Camera-type eye (tissue), 1 donor: Measurements from ENCODE around the gene SLC35E4. TPM values are rescaled to one million over a fixed set of nuclear protein-coding genes. Genes with fewer than 3 reads are reported as not detected.

ENCODE experiments used
- total RNA-seq: library from RNA; depleted of rRNA; stranded (reverse); fragments of >200 nt; gene quantifications from one replicate; pipeline ENCODE4 v1.2.3, GENCODE V29; 2014

The SLC35E4 gene
- 8.8 TPM for total RNA-seq

GRCh38 chr22:30635273-30636225 is at the start of gene SLC35E4:
SLC35E4 (plus strand) TSS chr22:30635781; CDS start chr22:30636451, 670 bp downstream.

GRCh38 chr22:30591588-30592359 is 43.8 kb upstream of the SLC35E4 start, which contains the start of gene PES1:
PES1 (minus strand) TSS chr22:30591910; CDS start chr22:30591833, 77 bp downstream.

GRCh38 chr22:30606455-30607299 is 28.9 kb upstream of the SLC35E4 start, which contains the start of gene TCN2:
TCN2 (plus strand) TSS chr22:30607174; CDS start chr22:30607332, 158 bp downstream.

DNA sequence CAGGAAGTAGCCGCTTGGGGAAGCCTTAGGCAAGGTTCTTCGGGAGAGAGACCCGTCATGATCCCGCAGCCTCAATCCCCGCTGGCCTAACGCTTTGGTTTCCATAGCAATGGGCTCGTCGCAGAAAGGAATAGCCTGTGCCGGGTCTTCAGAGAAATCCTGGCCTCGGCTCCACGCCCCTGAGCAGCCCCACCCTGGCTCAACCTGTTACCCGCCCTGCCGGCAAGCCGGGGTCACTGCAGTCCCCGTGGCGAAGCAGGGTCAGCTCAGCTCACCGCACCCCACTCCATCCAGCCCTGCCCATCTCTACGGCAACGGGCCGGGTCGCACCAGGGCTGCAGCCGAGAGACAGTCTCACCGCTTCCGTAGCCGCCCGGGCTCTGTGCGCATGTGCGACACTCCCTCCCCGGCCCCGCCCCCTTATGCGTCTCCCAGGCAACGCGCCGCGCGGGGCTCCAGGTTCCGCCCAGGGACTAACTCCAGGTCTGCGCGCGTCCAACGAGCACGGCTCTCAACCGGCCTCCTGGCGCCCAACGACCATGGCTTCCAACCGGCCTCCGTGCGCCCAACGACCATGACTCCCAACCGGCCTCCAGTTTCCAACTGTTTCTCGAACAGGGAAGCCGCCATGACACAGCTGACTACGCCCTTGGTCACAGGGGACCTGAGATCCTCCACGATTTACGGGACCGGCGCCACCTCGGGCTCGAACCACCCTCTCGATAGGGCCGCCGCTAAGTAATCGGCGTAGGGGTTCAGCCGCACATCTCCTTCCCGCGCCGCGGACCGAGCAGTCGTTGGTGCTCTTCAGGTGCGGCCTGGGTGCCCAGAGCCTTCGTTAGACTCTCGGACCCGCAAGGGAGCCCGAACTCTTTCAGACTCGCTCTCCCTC is 32.2 kb downstream of the SLC35E4 start, which contains the start of gene DUSP18:
DUSP18 (minus strand) TSS at position 382 of the 892 bp plus-strand sequence. CDS start 3,872 bp downstream, outside the sequence.

DNA sequence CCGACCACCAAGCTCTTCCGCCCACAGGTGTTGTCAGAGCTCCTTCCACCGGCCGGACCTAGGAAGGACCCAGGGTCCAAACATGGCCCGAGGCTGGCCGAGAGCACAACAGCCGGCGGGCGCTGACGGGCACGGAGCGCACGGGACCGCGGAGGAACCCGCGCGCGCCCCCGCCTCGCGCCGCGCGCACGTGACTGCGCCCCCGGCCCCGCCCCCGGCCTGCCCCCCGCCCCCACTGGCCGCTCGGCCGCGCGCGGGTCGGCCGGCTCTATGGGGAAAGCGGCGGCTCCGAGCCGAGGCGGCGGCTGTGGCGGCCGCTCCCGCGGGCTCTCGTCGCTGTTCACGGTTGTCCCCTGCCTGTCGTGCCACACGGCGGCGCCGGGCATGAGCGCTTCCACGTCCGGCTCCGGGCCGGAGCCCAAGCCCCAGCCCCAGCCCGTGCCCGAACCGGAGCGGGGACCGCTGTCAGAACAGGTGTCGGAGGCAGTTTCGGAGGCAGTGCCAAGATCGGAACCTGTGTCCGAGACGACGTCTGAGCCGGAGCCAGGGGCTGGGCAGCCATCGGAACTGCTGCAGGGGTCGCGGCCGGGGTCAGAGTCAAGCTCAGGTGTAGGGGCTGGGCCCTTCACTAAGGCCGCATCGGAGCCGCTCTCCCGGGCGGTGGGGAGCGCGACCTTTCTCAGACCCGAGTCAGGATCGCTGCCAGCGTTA is 59.2 kb downstream of the SLC35E4 start, which contains the start of gene OSBP2:
OSBP2 (plus strand) TSS at position 235 of the 711 bp plus-strand sequence; CDS start at position 271, 36 bp downstream.

Other genes starting within 250 kb of the SLC35E4 start
- 19.8 TPM for gene RNF215, start 248.4 kb upstream of the SLC35E4 start, total RNA-seq
- 27.5 TPM for gene SEC14L2, start 238.8 kb upstream of the SLC35E4 start, total RNA-seq
- 18.7 TPM for gene MTFP1, start 210.0 kb upstream of the SLC35E4 start, total RNA-seq
- gene SEC14L3, start 163.8 kb upstream of the SLC35E4 start, total RNA-seq, result not detected
- 0.60 TPM for gene SEC14L4, start 130.1 kb upstream of the SLC35E4 start, total RNA-seq
- 4.1 TPM for gene SEC14L6, start 89.0 kb upstream of the SLC35E4 start, total RNA-seq
- 2.7 TPM for gene GAL3ST1, start 61.1 kb upstream of the SLC35E4 start, total RNA-seq
- gene PES1, start 43.9 kb upstream of the SLC35E4 start, total RNA-seq, result 42.1 TPM
- 31.2 TPM for gene TCN2, start 28.6 kb upstream of the SLC35E4 start, total RNA-seq
- gene DUSP18, start 32.1 kb downstream of the SLC35E4 start, total RNA-seq, result 16.6 TPM
- 59.9 TPM for gene OSBP2, start 59.1 kb downstream of the SLC35E4 start, total RNA-seq